Measurements from ENCODE around the gene NME3. TPM values are rescaled to one million over a fixed set of nuclear protein-coding genes. Genes with fewer than 3 reads are reported as not detected.
A peak's percentile ranks its signal among the peaks of the same experiment; 100 is the strongest.
"Not testable (repeated sequence)": the region's sequence is repeated elsewhere in the genome, so short reads cannot be mapped to it uniquely, and the experiment has no call there.

NME3 gene
- total RNA-seq, 2 donors from 2014 or later: 30.9 to 55.6 TPM

DNA sequence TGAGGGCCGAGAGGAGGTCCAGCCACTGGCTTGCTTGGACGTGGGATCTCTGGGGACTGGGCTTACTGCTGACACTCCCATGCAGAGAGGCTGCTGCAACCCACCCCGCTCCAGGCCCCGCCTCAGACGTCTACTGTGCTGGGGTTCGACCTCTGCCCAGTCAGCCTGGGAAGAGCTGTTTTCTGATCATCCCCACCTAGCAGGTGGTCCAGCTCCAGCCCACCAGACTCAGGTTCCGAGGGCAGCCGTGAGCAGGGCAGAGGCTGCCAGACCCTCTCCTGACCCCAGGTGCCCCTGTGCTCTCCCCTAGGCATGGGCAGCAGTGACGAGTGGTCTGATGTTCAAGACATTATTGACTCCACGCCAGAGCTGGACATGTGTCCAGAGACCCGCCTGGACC lies 23.4 kb downstream of the NME3 start:
- DNase-seq (ENCODE audit: low spot score in 2 of 2): no peak
- ATAC-seq: no peak
- Mint-ChIP-seq H3K9me3 (no peaks in the 10 kb centered on the region), H3K36me3 (no peaks in the 10 kb centered on the region), H3K27ac (no peak overlapping the region)

GRCh38 chr16:1746693-1747195 lies 24.6 kb downstream of the NME3 start:
- no peak overlapping the region for H3K27ac Mint-ChIP-seq
- no peaks in the 10 kb centered on the region for H3K9me3 Mint-ChIP-seq
- H3K36me3 Mint-ChIP-seq: no peaks in the 10 kb centered on the region
- DNase-seq (ENCODE audit: low spot score in 2 of 2) (no peak), ATAC-seq (no peak)

- Mint-ChIP-seq H3K36me3 (no peaks in the 10 kb centered on the region), H3K9me3 (no peaks in the 10 kb centered on the region), H3K27ac (peak overlapping the region in 1 of 2 donors; percentile 44)
- no peak for DNase-seq (ENCODE audit: low spot score in 2 of 2)
- no peak for ATAC-seq
Measured at GRCh38 chr16:1745900-1746692, 25.2 kb downstream of the NME3 start.

DNA sequence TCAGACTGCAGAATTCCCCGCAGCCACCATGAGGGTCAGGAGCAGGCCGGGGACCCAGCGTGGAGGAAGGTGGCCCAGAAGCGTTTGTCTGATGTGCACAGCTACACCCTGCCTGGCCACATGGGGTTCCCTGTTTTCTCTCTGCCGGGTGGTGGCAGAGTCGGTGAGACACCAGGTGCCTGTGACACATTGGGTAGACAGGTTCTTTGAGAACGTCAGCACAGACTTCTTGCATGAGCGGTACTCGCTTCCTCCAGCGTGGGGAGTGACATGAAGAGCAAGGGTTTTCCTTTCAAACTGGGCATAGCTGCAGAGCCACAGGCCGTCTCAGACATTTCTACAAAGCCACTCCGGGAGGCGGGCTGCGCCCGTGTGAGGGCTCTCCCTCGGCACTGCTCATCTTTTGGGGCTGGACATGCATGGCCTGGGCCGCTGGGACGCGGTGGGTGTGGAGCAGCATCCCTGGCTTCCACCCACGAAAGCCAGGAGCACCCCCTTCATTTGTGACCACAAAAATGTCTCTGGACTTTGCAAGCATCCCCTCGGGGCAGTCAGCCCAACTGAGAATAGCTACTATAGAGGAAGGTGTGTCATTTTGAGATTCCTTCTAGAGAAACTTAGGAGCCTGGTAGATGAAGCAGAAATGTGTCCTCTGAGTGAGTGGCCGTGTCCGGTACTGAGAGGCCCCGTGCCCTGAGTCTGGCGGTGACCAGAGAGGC lies 26.0 kb downstream of the NME3 start:
- H3K9me3 Mint-ChIP-seq: no peaks in the 10 kb centered on the region
- peak overlapping the region in 1 of 2 donors; percentile 44 for H3K27ac Mint-ChIP-seq
- no peaks in the 10 kb centered on the region for H3K36me3 Mint-ChIP-seq
- DNase-seq (ENCODE audit: low spot score in 2 of 2): no peak
- ATAC-seq: no peak

DNA sequence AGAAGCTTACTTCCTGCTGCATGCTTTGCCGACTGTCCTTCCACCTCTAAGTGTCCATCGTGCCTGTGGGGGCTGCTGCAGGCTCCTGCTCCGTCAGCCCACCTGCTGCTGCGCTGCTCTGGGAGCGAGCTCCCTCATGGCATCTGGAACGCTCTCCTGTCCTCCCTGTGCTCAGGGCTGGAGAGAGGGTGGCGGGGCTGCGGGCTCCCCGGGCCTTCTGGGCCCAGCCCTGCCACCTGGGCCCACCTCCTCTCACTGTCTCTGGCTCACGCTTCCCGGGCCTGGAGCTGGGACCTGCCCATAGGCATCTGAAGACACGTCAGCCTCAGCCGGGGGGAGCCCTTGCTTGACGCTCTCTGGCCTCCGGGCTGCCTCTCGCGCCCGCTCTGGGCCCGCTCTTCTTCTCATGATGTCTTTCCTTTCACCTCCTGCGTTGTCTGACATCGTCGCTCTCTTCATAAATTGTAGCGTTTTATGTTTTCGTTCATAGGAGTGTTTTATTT lies 27.0 kb downstream of the NME3 start:
- peak overlapping the region in 1 of 2 donors; percentile 58 for H3K27ac Mint-ChIP-seq
- DNase-seq (ENCODE audit: low spot score in 2 of 2) (no peak), ATAC-seq (no peak)
- no peaks in the 10 kb centered on the region for H3K9me3 Mint-ChIP-seq
- H3K36me3 Mint-ChIP-seq: no peaks in the 10 kb centered on the region

- H3K36me3 Mint-ChIP-seq: no peaks in the 10 kb centered on the region
- no peaks in the 10 kb centered on the region for H3K9me3 Mint-ChIP-seq
- no peak overlapping the region for H3K27ac Mint-ChIP-seq
- DNase-seq (ENCODE audit: low spot score in 2 of 2) (no peak), ATAC-seq (no peak)
Measured at GRCh38 chr16:1743376-1744337, 27.7 kb downstream of the NME3 start.

DNA sequence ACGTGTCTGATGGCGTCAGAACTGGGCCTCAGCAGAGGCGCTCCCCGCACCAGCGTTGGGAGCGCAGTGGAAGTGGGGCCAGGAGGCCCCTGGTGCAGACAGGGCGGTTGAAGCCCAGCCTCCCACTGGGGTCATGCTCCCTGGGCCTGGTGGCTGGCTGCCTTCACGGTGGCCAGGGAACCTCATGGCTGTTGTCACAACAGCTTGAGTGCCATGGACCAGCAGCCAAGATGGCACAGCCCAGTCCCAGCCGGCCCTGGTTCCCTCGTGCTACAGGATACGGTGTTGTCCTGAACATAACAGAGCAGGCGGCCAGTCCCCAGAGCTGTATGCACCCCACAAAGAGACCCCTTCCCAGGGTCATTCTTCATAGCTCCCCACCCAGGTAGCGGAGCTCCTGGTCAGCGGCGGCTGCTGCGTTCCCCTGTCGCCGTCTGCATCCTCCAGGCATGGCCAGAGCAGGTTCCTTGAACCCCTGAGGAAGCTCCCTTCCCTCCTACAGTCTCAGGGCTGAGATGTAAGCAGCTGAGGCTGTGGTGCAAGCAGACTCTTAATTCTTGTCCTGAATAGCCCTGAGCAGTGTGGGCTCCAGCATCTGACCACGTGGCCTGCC lies 29.7 kb downstream of the NME3 start:
- Mint-ChIP-seq H3K9me3 (no peaks in the 10 kb centered on the region), H3K36me3 (no peaks in the 10 kb centered on the region), H3K27ac (no peak overlapping the region)
- no peak for DNase-seq (ENCODE audit: low spot score in 2 of 2)
- peak in 1 of 2 donors; percentile 16 for ATAC-seq

DNA sequence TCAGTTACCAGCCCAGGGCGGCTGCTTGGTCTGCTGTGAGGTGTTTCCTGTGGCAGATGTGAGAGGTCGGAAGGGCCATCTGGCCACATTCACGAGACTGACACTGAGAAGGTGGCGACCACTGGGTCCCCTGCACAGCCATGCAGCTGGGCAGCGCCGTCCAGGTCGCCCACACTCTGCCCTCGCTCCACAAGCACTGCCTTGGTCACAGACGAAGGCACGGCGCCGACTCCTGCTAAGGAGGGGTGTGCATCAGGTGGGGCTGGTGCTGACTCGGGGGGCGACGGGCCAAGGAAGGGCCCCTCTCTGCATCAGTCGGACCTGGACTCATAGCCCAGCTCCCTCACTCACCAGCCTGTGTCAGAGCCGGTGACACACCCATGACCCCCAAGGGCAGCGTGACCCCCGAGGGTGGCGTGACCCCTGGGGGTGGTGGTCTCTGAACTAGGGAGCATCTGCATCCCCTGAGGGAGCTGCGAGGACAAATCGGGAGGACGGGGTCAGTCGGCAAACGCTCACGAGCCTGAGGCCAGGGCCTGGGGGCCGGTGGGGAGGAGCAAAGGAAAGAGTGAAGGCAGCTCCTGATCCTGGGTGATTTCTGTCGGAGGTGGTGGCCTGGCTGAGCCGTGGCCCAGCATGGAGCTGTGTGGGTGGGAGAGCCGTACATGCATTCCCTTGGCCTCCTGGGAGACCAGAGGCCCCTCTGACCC lies 30.4 kb downstream of the NME3 start:
- H3K27ac Mint-ChIP-seq: peak overlapping the region in 1 of 2 donors; percentile 65
- no peaks in the 10 kb centered on the region for H3K9me3 Mint-ChIP-seq
- DNase-seq (ENCODE audit: low spot score in 2 of 2): no peak
- no peak for ATAC-seq
- no peaks in the 10 kb centered on the region for H3K36me3 Mint-ChIP-seq

DNA sequence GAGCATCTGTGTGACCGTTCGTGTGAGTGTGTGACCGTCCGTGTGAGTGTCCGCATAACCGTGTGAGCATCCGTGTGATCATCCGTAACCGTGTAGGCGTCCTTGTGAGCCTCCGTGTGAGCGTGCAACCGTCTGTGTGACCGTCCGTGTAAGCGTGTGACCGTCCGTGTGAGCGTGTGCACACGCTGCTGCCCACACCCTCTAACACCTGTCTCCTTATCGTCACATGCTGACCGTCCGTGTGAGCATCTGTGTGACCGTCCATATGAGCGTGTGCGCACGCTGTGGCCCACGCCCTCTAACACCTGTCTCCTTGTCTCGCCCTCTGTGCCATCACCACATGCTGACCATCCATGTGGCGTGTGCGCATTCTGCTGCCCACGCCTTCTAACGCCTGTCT lies 31.1 kb downstream of the NME3 start:
- Mint-ChIP-seq H3K27ac (no peak overlapping the region), H3K9me3 (no peaks in the 10 kb centered on the region), H3K36me3 (no peaks in the 10 kb centered on the region)
- DNase-seq (ENCODE audit: low spot score in 2 of 2) (no peak), ATAC-seq (no peak)

DNA sequence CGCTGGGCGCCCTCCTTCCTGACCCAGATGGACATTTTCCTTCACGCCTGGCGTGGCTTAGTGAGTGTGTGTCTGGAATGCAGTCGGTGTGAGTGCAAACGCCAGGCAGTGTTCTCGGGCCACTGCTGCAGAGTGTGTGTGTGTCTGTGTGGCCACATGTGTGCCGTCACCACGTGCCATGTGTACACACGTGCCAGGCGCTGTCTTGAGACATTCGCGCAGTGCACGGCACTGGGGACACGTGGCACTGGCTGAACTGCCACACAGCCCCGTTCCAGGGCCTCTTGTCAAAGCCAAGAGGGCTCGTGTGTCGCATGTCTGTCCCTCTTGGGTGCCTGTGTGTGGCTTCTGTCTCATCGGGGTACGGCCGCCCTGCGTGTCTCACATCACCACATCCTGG lies 36.5 kb downstream of the NME3 start:
- no peak for DNase-seq (ENCODE audit: low spot score in 2 of 2)
- Mint-ChIP-seq H3K27ac (no peak overlapping the region), H3K9me3 (no peaks in the 10 kb centered on the region), H3K36me3 (no peaks in the 10 kb centered on the region)
- no peak for ATAC-seq

- no peak for DNase-seq (ENCODE audit: low spot score in 2 of 2)
- Mint-ChIP-seq H3K9me3 (no peaks in the 10 kb centered on the region), H3K27ac (no peak overlapping the region), H3K36me3 (no peaks in the 10 kb centered on the region)
- ATAC-seq: no peak
Measured at GRCh38 chr16:1734123-1734522, 37.2 kb downstream of the NME3 start.

DNA sequence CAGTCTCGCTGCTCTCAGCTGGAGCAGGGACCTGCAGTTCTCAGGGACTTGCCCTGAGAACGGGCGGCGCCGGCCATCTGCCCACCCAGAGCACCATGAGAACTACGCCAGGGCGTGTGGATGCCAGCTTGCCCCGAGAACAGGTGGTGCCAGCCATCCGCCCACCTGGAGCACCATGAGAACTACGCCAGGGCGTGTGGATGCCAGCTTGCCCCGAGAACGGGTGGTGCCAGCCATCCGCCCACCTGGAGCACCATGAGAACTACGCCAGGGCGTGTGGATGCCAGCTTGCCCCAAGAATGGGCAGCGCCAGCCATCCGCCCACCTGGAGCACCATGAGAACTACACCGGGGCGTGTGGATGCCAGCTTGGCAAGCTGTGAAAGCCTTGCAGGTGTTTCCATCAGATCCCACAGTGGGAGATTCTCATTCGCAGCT lies 38.8 kb downstream of the NME3 start:
- not testable (repeated sequence) for ATAC-seq; DNase-seq (ENCODE audit: low spot score in 2 of 2); H3K36me3 Mint-ChIP-seq; H3K27ac Mint-ChIP-seq; H3K9me3 Mint-ChIP-seq

GRCh38 chr16:1732071-1732470 lies 39.3 kb downstream of the NME3 start:
- no peaks in the 10 kb centered on the region for H3K36me3 Mint-ChIP-seq
- no peaks in the 10 kb centered on the region for H3K9me3 Mint-ChIP-seq
- DNase-seq (ENCODE audit: low spot score in 2 of 2): no peak
- ATAC-seq: no peak
- H3K27ac Mint-ChIP-seq: peak overlapping the region in 1 of 2 donors; percentile 84

DNA sequence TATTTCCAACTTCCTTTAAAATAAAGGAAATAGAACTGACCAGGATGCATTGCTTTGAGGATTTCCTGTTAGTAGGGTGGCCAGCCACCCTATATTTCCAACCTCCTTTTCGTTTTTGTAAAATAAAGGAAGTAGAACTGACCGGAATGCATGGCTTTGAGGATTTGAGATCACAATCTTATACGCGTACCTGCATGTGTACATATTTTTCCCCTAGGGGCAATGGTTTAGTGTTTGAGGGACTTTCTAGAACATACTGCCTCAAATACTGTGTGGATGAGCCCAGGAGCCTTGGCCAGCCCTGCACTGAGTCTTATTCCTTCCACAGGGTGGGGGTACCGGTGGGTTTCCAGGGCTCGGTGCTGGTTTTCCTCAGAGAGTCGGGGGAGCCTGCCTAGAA lies 39.7 kb downstream of the NME3 start:
- peak overlapping the region in 1 of 2 donors; percentile 84 for H3K27ac Mint-ChIP-seq
- ATAC-seq (no peak), DNase-seq (ENCODE audit: low spot score in 2 of 2) (no peak)
- no peaks in the 10 kb centered on the region for H3K36me3 Mint-ChIP-seq
- H3K9me3 Mint-ChIP-seq: no peaks in the 10 kb centered on the region

- no peak for ATAC-seq
- Mint-ChIP-seq H3K36me3 (no peaks in the 10 kb centered on the region), H3K9me3 (no peaks in the 10 kb centered on the region), H3K27ac (no peak overlapping the region)
- no peak for DNase-seq (ENCODE audit: low spot score in 2 of 2)
Measured at GRCh38 chr16:1731073-1731472, 40.3 kb downstream of the NME3 start.

- no peak for ATAC-seq
- Mint-ChIP-seq H3K36me3 (no peaks in the 10 kb centered on the region), H3K9me3 (no peaks in the 10 kb centered on the region), H3K27ac (no peak overlapping the region)
- DNase-seq (ENCODE audit: low spot score in 2 of 2): no peak
Measured at GRCh38 chr16:1729445-1729844, 41.9 kb downstream of the NME3 start.

All from activated naive CD4-positive, alpha-beta T cell treated with anti-CD3 and anti-CD28 coated beads, Interleukin-2, amount 50 U/mL, for 72 hours (primary cell).